Heart left ventricle (tissue), 13 donors: Measurements from ENCODE around the gene C1orf50.

Experiments
- CTCF ChIP-seq, 12 donors: fragments of 200-600 bp; sonication (generic) in 4 of 12; IDR thresholded peaks; one replicate each; pipeline versions ENCODE4 v1.5.0 to v1.8.0; 2018 to 2022; ENCODE audit warnings: antibody characterized with exemption in 12 of 12, mild to moderate bottlenecking in 5 of 12
- POLR2A ChIP-seq, 2 donors: fragments of 450-650 bp; IDR thresholded peaks; one replicate each; pipeline ENCODE4 v1.6.1; 2017; ENCODE audit warnings: antibody characterized with exemption in 2 of 2, mild to moderate bottlenecking in 2 of 2, moderate library complexity in 2 of 2
- donor health status: ischemic (EF 13 %, LVEDD 7.1; RV severe dilation, severe dysfunction).
- donor health status: DM: no; HTN: yes; CAD: no.
- donor health status: DM: no; HTN: no; CAD: no.
- donor health status: ischemic (EF 25% LVEDD 6.9; RV normal size, moderate dysfunction).
- donor health status: ischemic (EF 25% LVEDD 5.7; RV mildly dilated, moderate dysfunction).
- donor health status: ischemic (EF 35%, LVEDD 5.7; RV mildly dilated, moderate dysfunction).
- donor health status: nonischemic (EF 11% LVEDD 7.7; RV severe dilation, severe dysfunction).
- donor health status: DM: yes; HTN: yes; CAD: no.
- donor health status: PGD.
- donor health status: ischemic (EF 29% LVEDD 5.4; RV normal size, mild dysfunction).
- donor health status: nonischemic (EF 23%, LVEDD 6.1; RV moderate dilation, normal function).

DNA sequence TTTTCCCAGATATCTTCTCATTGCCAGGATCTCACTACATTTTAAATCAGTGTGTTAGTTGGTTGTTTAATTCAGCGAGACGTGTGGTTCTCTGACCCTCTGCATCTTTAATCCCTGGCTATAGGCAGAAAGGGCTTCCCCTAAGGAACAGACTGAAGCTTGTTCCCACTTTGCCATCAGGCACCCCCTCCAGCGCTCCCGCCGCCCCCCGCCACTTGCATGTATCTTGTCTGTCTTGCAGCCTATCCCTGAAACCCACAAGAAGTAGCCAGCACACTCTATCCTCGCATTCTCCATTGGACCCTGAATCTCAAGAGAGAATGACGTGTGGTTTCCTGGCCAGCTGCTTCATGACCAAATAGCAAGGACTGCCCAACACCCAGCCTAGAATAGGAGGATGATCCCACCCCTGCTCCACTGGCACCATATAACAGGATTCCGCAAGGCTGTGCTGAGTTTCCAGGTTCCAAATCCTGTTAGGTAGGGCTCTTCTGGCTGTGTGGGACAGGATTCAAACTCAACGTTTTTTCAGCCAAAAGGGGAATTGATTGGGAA lies 34.8 kb upstream of the C1orf50 start:
- TF ChIP-seq CTCF (IDR thresholded peaks at IDR 0.05) (no peak), POLR2A (IDR thresholded peaks at IDR 0.05) (no peak)
